Stimulated activated CD8-positive, alpha-beta memory T cell treated with anti-CD3 and anti-CD28 coated beads, Interleukin-7, amount 100 ng/mL, for 4 hours (primary cell): ENCODE measurements around the gene PMPCA.

ENCODE experiments used
- DNase-seq, 2 donors: peaks; one replicate each; pipeline ENCODE4 v3.0.0-alpha.2; 2020; ENCODE audit warnings: low read depth in 2 of 2

The PMPCA gene

GRCh38 chr9:136410500-136411287 lies at the start of gene PMPCA, which contains the start of gene ENTR1:
Gene PMPCA (plus strand): TSS chr9:136410658. CDS start chr9:136410669, 11 bp downstream.
Gene ENTR1 (minus strand): TSS chr9:136410614. CDS start chr9:136410397, 217 bp downstream.
- DNase-seq, result peak; percentile 94

- DNase-seq, result no peak
Measured at GRCh38 chr9:136361047-136361753, 49.3 kb upstream of the PMPCA start.

GRCh38 chr9:136361754-136362449 lies 48.6 kb upstream of the PMPCA start:
- no peak for DNase-seq

- DNase-seq, result no peak
Measured at GRCh38 chr9:136362450-136362784, 48.0 kb upstream of the PMPCA start.

- DNase-seq, result peak; percentile 89 to 90
Measured at GRCh38 chr9:136363106-136363948, 47.1 kb upstream of the PMPCA start, which contains the start of gene DNLZ. Gene DNLZ (minus strand): TSS chr9:136363744. CDS start chr9:136363714, 30 bp downstream.

GRCh38 chr9:136363949-136364748 lies 46.3 kb upstream of the PMPCA start:
- no peak for DNase-seq

- DNase-seq, result no peak
Measured at GRCh38 chr9:136364942-136365774, 45.3 kb upstream of the PMPCA start.

- no peak for DNase-seq
Measured at GRCh38 chr9:136365775-136366222, 44.7 kb upstream of the PMPCA start.

- DNase-seq, result no peak
Measured at GRCh38 chr9:136366826-136367225, 43.6 kb upstream of the PMPCA start.

- no peak for DNase-seq
Measured at GRCh38 chr9:136367296-136368145, 42.9 kb upstream of the PMPCA start.

GRCh38 chr9:136368190-136368589 lies 42.3 kb upstream of the PMPCA start:
- DNase-seq, result no peak

- no peak for DNase-seq
Measured at GRCh38 chr9:136370037-136370436, 40.4 kb upstream of the PMPCA start.

GRCh38 chr9:136370687-136371532 lies 39.5 kb upstream of the PMPCA start:
- DNase-seq, result no peak

- DNase-seq, result no peak
Measured at GRCh38 chr9:136371533-136371880, 39.0 kb upstream of the PMPCA start.

- DNase-seq, result no peak
Measured at GRCh38 chr9:136372006-136372405, 38.5 kb upstream of the PMPCA start.

GRCh38 chr9:136372561-136373299 lies 37.7 kb upstream of the PMPCA start:
- DNase-seq, result no peak
